A673 (cell line): Measurements from ENCODE around the gene CLEC17A.

Experiments used
- CTCF ChIP-seq: fragments of 300-800, 200-600 bp; sonication (generic); conservative IDR thresholded peaks from 2 replicates; pipeline ENCODE4 v1.5.1; 2017; ENCODE audit warnings: low read depth, mild to moderate bottlenecking, antibody characterized with exemption, low read length, moderate library complexity, mixed read lengths
- EZH2 ChIP-seq: fragments of 200-600 bp; sonication (generic); IDR thresholded peaks from 2 replicates; pipeline ENCODE4 v1.6.1; 2017; ENCODE audit warnings: borderline replicate concordance, low read depth, mild to moderate bottlenecking, mixed read lengths, antibody characterized with exemption, low read length; ENCODE audit not compliant: poor library complexity, severe bottlenecking

GRCh38 chr19:14616407-14616806 lies 33.5 kb downstream of the CLEC17A start:
- TF ChIP-seq CTCF (no peak), EZH2 (no peak)
